Activated CD8-positive, alpha-beta memory T cell treated with anti-CD3 and anti-CD28 coated beads for 36 hours (primary cell): ENCODE measurements around the gene IGLON5. TPM values are rescaled to one million over a fixed set of nuclear protein-coding genes. Genes with fewer than 3 reads are reported as not detected.

Source experiments
- CTCF ChIA-PET: fragments of 350-600 bp; sonication (Branson Sonifier 250); formaldehyde crosslinking; loops from one replicate; lab custom pipeline; 2021; ENCODE audit warnings: antibody characterized with exemption; lab: Charles Lee
- POLR2A ChIA-PET: fragments of 350-600 bp; sonication (Branson Sonifier 250); formaldehyde crosslinking; loops from one replicate; lab custom pipeline; 2021; ENCODE audit warnings: antibody characterized with exemption; lab: Charles Lee
- total RNA-seq, 2 experiments: library from RNA; stranded (reverse); gene quantifications; one replicate each; pipeline ENCODE4 v1.2.3, GENCODE V29; 2021

Gene IGLON5
- total RNA-seq, 2 experiments from 2014 or later = 0.19 to 0.21 TPM

GRCh38 chr19:51352783-51353360, 41.4 kb downstream of the IGLON5 start:
- ChIA-PET POLR2A (no interaction called here), CTCF (no interaction called here)

- ChIA-PET CTCF (interaction anchor here (0.6 kb wide), 1 partner anchor 116 kb away, joined by 3 read pairs; no protein-coding TSS in a partner anchor), POLR2A (no interaction called here)
Measured at GRCh38 chr19:51354103-51354741, 42.8 kb downstream of the IGLON5 start.

DNA sequence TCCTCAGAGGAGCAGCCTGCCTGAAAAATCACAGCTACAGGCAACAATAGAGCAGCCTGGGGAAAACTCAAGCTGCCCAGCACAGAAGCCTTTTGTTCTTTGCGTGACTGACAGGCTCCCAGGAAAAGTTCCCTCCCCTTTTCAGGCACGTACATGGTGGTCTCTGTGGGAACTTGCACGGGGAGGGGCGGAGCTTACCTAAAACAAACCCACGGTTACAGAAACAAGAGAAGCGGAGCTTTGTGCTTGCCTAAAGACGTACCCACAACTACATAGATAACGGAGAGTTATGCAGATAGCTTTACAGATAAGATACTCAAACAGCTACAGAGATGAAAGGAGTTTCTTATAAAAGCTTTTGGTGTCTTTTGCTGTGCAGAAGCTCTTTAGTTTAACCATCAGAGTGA, 43.3 kb downstream of the IGLON5 start:
- POLR2A ChIA-PET = no interaction called here
- CTCF ChIA-PET = interaction anchor here (0.6 kb wide), 1 partner anchor 115 kb away, joined by 3 read pairs; no protein-coding TSS in a partner anchor

DNA sequence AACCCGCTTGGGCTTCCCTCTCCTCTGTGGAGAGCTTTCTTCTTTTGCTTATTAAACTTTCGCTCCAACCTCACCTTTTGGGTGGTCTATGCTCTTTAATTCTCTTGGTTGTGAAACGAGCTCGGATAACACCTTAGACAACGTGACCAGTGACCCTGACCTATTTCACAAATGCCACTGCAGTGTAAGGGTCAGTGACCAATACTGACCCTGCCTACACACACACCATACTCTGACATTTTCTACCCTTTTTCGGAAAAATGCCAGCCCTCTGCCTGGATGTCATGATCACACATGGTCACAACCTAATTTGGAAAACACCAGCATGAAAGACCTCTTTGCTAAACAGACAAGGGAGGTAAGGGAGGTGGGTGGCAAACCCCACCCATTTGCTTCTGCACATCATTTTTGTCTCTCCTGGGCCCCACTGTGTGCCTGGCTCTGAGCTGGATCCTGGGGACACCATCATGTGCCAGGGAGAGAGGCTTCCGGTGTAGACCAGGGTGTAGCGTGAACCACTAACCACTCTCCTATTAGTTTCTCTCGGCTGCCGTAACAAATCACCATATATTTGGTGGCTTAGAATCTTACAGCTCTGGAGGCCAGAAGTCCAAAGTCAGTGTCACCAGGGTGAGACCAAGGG, 44.8 kb downstream of the IGLON5 start:
- ChIA-PET CTCF (no interaction called here), POLR2A (no interaction called here)

DNA sequence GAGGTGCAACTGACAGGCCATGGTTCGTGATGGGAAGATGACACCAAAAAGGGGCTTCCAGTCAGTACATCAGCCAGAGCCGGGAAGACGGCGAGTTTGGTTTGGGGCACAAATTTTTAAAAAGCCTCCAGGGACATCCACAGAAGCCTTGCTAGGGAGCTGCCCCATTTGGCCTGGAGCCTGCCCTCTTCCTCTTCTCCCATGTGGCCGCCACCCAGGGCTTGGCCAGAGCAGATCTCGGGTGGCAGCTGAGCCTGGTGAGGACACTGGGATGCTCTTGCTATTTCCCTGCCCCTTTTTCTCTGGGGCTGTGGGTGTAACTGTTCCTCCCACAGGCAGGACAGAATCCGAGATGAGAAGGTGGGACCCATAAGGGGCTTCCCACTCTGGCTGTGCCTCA, 46.5 kb downstream of the IGLON5 start:
- ChIA-PET POLR2A (no interaction called here), CTCF (no interaction called here)

GRCh38 chr19:51359294-51359693, 47.9 kb downstream of the IGLON5 start:
- POLR2A ChIA-PET = no interaction called here

GRCh38 chr19:51361239-51361638, 49.8 kb downstream of the IGLON5 start:
- POLR2A ChIA-PET = no interaction called here
- CTCF ChIA-PET = interaction anchor here (0.7 kb wide), 1 partner anchor 21 kb away, joined by 3 read pairs; no protein-coding TSS in a partner anchor

More at GRCh38 chr19:51359294-51359693, 47.9 kb downstream of the IGLON5 start:
- CTCF ChIA-PET = interaction anchor here (0.8 to 1.2 kb wide), 3 partner anchors 12 to 201 kb away, joined by 3 read pairs; no protein-coding TSS in a partner anchor

GRCh38 chr19:51364200-51365106, 53.0 kb downstream of the IGLON5 start:
- ChIA-PET POLR2A (interaction anchor here (2.9 kb wide), 1 partner anchor 30 kb away, joined by 12 read pairs; no protein-coding TSS in a partner anchor), CTCF (interaction anchor here (1.3 to 2.1 kb wide), 2 partner anchors 8 to 57 kb away, joined by 3 to 8 read pairs; partner anchors contain the start of gene NKG7)

DNA sequence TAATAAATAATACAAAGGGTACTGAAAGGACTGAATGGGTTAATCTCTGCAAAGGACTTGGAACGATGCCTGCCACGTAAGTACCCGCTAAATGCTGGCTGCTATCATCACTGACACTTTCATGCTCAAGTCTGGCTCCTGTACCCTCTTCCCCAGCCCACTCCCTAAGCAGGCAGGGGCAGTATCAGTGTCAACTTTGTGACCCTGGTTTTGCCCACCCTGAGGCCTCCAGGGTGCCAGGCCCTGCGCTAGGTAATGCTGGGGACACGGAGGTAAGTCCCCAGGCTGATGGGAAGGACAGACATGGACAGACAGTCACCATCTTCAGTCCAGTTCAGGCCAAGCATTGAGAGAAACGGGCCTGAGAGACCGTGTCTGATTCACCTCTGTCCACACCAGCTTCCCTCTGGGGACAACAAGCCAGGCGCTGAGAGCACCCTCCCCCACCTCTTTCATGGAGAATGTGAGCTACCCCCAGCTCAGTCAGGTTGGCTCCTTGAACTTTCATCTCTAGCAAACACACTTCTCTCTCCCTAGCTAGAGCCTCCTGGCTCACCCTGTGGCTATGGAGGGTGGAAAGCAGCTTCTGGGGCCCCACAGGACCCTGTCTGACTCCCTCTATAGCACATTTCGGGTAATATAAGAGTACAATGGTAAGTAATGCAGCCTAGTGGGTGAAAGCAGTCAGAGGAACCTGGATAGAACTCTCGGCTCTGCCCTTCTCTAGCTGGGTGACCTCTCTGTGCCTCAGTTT, 53.9 kb downstream of the IGLON5 start:
- ChIA-PET POLR2A (interaction anchor here (0.6 to 2.9 kb wide), 2 partner anchors 29 to 35 kb away, joined by 3 to 12 read pairs; no protein-coding TSS in a partner anchor), CTCF (interaction anchor here (1.3 to 1.7 kb wide), 4 partner anchors 26 to 56 kb away, joined by 3 to 5 read pairs (median 4); no protein-coding TSS in a partner anchor)

- POLR2A ChIA-PET = interaction anchor here (2.9 kb wide), 1 partner anchor 29 kb away, joined by 12 read pairs; no protein-coding TSS in a partner anchor
- CTCF ChIA-PET = interaction anchor here (1.3 to 1.7 kb wide), 3 partner anchors 26 to 42 kb away, joined by 4 to 5 read pairs (median 5); no protein-coding TSS in a partner anchor
Measured at GRCh38 chr19:51365965-51366388, 54.5 kb downstream of the IGLON5 start, which contains the start of gene ETFB. Gene ETFB, minus strand, starts transcription at chr19:51366388. Its CDS starts 62 bp downstream, at chr19:51366326.

- CTCF ChIA-PET = interaction anchor here (1.3 to 1.7 kb wide), 4 partner anchors 27 to 75 kb away, joined by 4 to 6 read pairs (median 5); no protein-coding TSS in a partner anchor
- POLR2A ChIA-PET = interaction anchor here (1.1 to 2.9 kb wide), 2 partner anchors 27 to 28 kb away, joined by 4 to 12 read pairs; no protein-coding TSS in a partner anchor
Measured at GRCh38 chr19:51366389-51367254, 55.2 kb downstream of the IGLON5 start.

DNA sequence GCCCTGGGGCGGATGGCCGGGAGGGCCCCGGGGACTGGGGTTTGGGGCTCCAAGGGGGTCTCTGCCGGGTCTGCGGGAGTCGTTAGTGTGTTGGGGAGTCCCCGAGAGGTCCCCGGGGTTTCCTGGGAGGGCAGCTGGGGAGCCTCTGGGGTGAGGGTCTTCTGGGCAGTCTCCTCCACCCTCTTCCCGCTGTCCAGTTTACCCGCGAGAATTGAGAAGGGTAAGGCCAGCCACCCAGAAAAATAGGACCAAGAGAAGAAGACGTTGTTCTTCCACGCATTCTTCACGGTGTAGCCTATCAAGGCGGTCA, 55.8 kb downstream of the IGLON5 start:
- POLR2A ChIA-PET = interaction anchor here (0.6 to 1.4 kb wide), 5 partner anchors 9 to 74 kb away, joined by 3 to 15 read pairs (median 4); no protein-coding TSS in a partner anchor
- CTCF ChIA-PET = interaction anchor here (1.0 to 1.5 kb wide), 5 partner anchors 13 to 254 kb away, joined by 3 to 7 read pairs (median 4); no protein-coding TSS in a partner anchor

- POLR2A ChIA-PET = interaction anchor here (0.5 to 1.4 kb wide), 7 partner anchors 8 to 215 kb away, joined by 3 to 15 read pairs (median 4); no protein-coding TSS in a partner anchor
Measured at GRCh38 chr19:51367565-51368365, 56.3 kb downstream of the IGLON5 start.

GRCh38 chr19:51368366-51369282, 57.2 kb downstream of the IGLON5 start, which contains the start of gene CLDND2:
Gene CLDND2, minus strand, starts transcription at chr19:51369003. Its CDS starts 426 bp downstream, at chr19:51368577.
- CTCF ChIA-PET = interaction anchor here (0.6 to 1.5 kb wide), 10 partner anchors 11 to 252 kb away, joined by 3 to 7 read pairs (median 4); no protein-coding TSS in a partner anchor
- POLR2A ChIA-PET = interaction anchor here (0.6 to 1.4 kb wide), 6 partner anchors 10 to 80 kb away, joined by 3 to 15 read pairs (median 4); no protein-coding TSS in a partner anchor

More at GRCh38 chr19:51367565-51368365, 56.3 kb downstream of the IGLON5 start:
- CTCF ChIA-PET = interaction anchor here (1.0 to 1.5 kb wide), 8 partner anchors 12 to 253 kb away, joined by 3 to 7 read pairs (median 4); no protein-coding TSS in a partner anchor
